ENCODE results near the gene CDC14A.

The CDC14A gene

DNA sequence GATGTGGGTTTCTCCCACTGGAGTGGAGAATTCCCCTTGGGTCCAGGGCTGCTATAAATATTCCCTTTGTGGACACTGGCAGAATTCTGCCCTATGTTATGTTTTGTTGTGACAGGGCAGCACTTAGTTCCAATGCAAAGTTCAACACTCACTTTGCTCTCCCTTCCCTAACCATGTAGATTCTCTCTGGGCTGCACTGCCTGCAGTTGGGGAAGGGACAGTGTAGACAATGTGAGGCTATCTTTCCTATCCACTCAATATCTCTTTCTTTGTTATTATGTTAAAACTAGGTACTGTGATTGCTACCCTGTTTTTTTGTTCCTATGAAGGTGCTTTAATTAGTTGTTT, 205.3 kb downstream of the CDC14A start:
- Histone ChIP-seq H4K8ac (ENCODE audit: low read length) (no peak overlapping the region), H4K91ac (ENCODE audit: low read length) (no peak overlapping the region), H3K18ac (ENCODE audit: low read depth in 1 of 2, low read length in 2 of 2) (no peak overlapping the region), H3K4me1 (ENCODE audit: control insufficient read depth, insufficient read depth, low read depth, low read length) (no peaks in the 10 kb centered on the region), H3K4ac (ENCODE audit: low read depth in 1 of 2, low read length in 2 of 2) (no peak overlapping the region), H2AFZ (ENCODE audit: low read depth, low read length) (no peak overlapping the region), H3K27ac (ENCODE audit: low read length, poor library complexity, severe bottlenecking) (no peak overlapping the region), H3K14ac (ENCODE audit: low read length in 2 of 2) (no peak overlapping the region), H3K9ac (ENCODE audit: low read length) (no peak overlapping the region), H3K23ac (ENCODE audit: low read length in 2 of 2) (no peak overlapping the region), H3K4me2 (ENCODE audit: low read length, poor library complexity, severe bottlenecking) (no peak overlapping the region), H2AK5ac (ENCODE audit: low read length, severe bottlenecking) (no peak overlapping the region), H3K4me3 (ENCODE audit: insufficient read depth in 1 of 2, low read depth in 1 of 2, low read length in 2 of 2) (no peak overlapping the region), H3K79me1 (replicated peaks; ENCODE audit: low read length, poor library complexity, severe bottlenecking) (no peaks in the 10 kb centered on the region), H2BK5ac (ENCODE audit: low read depth, low read length, poor library complexity, severe bottlenecking) (no peak overlapping the region), H2BK12ac (ENCODE audit: low read length in 2 of 2) (no peak overlapping the region), H2BK15ac (ENCODE audit: low read depth, poor library complexity, severe bottlenecking) (no peak overlapping the region), H3K27me3 (ENCODE audit: control insufficient read depth in 1 of 2, insufficient read depth in 1 of 2, low read length in 2 of 2) (no peaks in the 10 kb centered on the region), H3K9me3 (ENCODE audit: control insufficient read depth, low read length) (peaks cover 37% of the 10 kb centered on the region), H2BK120ac (ENCODE audit: low read depth, low read length) (no peak overlapping the region), H3K36me3 (ENCODE audit: control insufficient read depth in 1 of 2, insufficient read depth in 2 of 2, low read depth in 1 of 2, low read length in 2 of 2) (no peaks in the 10 kb centered on the region)
- no peak for DNase-seq

DNA sequence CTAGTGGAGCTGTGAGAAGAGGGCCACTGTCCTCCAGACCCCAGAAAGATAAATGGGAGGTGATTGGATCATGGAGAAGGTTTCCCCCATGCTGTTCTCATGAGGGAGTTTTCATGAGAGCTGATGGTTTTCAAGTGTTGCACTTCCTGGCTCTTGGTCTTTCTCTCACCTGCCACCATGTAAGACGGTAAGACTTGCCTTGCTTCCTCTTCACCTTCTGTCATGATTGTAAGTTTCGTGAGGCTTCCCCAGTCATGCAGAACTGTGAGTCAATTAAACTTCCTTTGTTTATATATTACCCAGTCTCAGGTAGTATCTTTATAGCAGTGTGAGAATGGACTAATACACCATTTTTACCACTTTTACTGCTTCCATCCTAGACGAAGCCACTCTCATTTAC, 213.2 kb downstream of the CDC14A start:
- Histone ChIP-seq H3K36me3 (ENCODE audit: control insufficient read depth in 1 of 2, insufficient read depth in 2 of 2, low read depth in 1 of 2, low read length in 2 of 2) (no peaks in the 10 kb centered on the region), H2BK5ac (ENCODE audit: low read depth, low read length, poor library complexity, severe bottlenecking) (peak overlapping the region; percentile 3), H3K9me3 (ENCODE audit: control insufficient read depth, low read length) (no peaks in the 10 kb centered on the region), H2BK120ac (ENCODE audit: low read depth, low read length) (no peak overlapping the region), H3K9ac (ENCODE audit: low read length) (no peak overlapping the region), H3K18ac (ENCODE audit: low read depth in 1 of 2, low read length in 2 of 2) (no peak overlapping the region), H4K8ac (ENCODE audit: low read length) (no peak overlapping the region), H3K4me1 (ENCODE audit: control insufficient read depth, insufficient read depth, low read depth, low read length) (no peaks in the 10 kb centered on the region), H3K27me3 (ENCODE audit: control insufficient read depth in 1 of 2, insufficient read depth in 1 of 2, low read length in 2 of 2) (no peaks in the 10 kb centered on the region), H2BK12ac (ENCODE audit: low read length in 2 of 2) (no peak overlapping the region), H3K14ac (ENCODE audit: low read length in 2 of 2) (no peak overlapping the region), H2AFZ (ENCODE audit: low read depth, low read length) (no peak overlapping the region), H3K27ac (ENCODE audit: low read length, poor library complexity, severe bottlenecking) (no peak overlapping the region), H2BK15ac (ENCODE audit: low read depth, poor library complexity, severe bottlenecking) (no peak overlapping the region), H3K4me3 (ENCODE audit: insufficient read depth in 1 of 2, low read depth in 1 of 2, low read length in 2 of 2) (no peak overlapping the region), H3K23ac (ENCODE audit: low read length in 2 of 2) (no peak overlapping the region), H3K4me2 (ENCODE audit: low read length, poor library complexity, severe bottlenecking) (no peak overlapping the region), H4K91ac (ENCODE audit: low read length) (no peak overlapping the region), H2AK5ac (ENCODE audit: low read length, severe bottlenecking) (no peak overlapping the region), H3K4ac (ENCODE audit: low read depth in 1 of 2, low read length in 2 of 2) (no peak overlapping the region), H3K79me1 (replicated peaks; ENCODE audit: low read length, poor library complexity, severe bottlenecking) (no peaks in the 10 kb centered on the region)
- no peak for DNase-seq
- 42% methylated on average over 3 of the region's 3 CpGs for WGBS

DNA sequence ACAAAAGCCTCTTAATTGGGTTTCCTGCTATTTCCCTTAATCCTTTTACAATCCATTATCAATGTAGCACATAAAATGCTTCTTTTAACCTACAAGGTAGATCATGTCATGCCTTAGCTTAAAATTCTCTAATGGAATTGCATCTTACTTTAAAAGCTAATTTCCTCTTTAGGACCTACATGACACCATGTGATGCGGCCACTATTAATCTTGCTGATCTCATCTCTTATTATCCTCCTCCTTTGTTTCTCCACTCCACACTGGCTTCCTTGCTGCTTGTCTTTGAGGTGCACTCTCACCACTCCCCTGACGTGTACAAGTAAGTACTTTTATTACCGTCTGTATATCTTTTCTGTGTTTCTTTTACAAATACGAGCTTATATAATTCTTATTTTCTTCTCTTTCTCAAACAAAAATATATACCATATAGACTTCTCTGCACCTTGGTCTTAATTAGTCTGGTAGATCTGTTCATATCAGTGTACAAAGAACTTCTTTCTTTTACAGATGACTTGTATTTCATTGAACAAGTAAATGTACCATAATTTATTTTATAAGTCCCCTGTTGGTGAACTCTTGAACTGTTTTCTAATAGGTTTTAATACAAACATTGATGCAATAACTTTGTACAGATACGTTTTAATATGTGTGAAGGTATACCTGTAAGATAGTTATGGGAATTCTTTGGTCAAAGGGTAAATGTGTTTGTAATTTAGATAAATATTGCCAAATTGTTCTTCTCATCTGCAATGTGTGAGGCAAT, 213.8 kb downstream of the CDC14A start:
- Histone ChIP-seq H4K8ac (ENCODE audit: low read length) (no peak overlapping the region), H2AK5ac (ENCODE audit: low read length, severe bottlenecking) (no peak overlapping the region), H3K23ac (ENCODE audit: low read length in 2 of 2) (no peak overlapping the region), H3K79me1 (replicated peaks; ENCODE audit: low read length, poor library complexity, severe bottlenecking) (no peaks in the 10 kb centered on the region), H2BK15ac (ENCODE audit: low read depth, poor library complexity, severe bottlenecking) (no peak overlapping the region), H3K9me3 (ENCODE audit: control insufficient read depth, low read length) (peaks cover under 1% of the 10 kb centered on the region), H3K27ac (ENCODE audit: low read length, poor library complexity, severe bottlenecking) (no peak overlapping the region), H3K4me3 (ENCODE audit: insufficient read depth in 1 of 2, low read depth in 1 of 2, low read length in 2 of 2) (no peak overlapping the region), H3K36me3 (ENCODE audit: control insufficient read depth in 1 of 2, insufficient read depth in 2 of 2, low read depth in 1 of 2, low read length in 2 of 2) (no peaks in the 10 kb centered on the region), H3K27me3 (ENCODE audit: control insufficient read depth in 1 of 2, insufficient read depth in 1 of 2, low read length in 2 of 2) (no peaks in the 10 kb centered on the region), H2BK12ac (ENCODE audit: low read length in 2 of 2) (no peak overlapping the region), H4K91ac (ENCODE audit: low read length) (no peak overlapping the region), H3K18ac (ENCODE audit: low read depth in 1 of 2, low read length in 2 of 2) (no peak overlapping the region), H2BK120ac (ENCODE audit: low read depth, low read length) (no peak overlapping the region), H3K14ac (ENCODE audit: low read length in 2 of 2) (no peak overlapping the region), H2BK5ac (ENCODE audit: low read depth, low read length, poor library complexity, severe bottlenecking) (no peak overlapping the region), H2AFZ (ENCODE audit: low read depth, low read length) (no peak overlapping the region), H3K9ac (ENCODE audit: low read length) (no peak overlapping the region), H3K4me2 (ENCODE audit: low read length, poor library complexity, severe bottlenecking) (no peak overlapping the region), H3K4me1 (ENCODE audit: control insufficient read depth, insufficient read depth, low read depth, low read length) (no peaks in the 10 kb centered on the region), H3K4ac (ENCODE audit: low read depth in 1 of 2, low read length in 2 of 2) (no peak overlapping the region)
- DNase-seq: no peak
- WGBS: 78% methylated on average over 3 of the region's 5 CpGs

DNA sequence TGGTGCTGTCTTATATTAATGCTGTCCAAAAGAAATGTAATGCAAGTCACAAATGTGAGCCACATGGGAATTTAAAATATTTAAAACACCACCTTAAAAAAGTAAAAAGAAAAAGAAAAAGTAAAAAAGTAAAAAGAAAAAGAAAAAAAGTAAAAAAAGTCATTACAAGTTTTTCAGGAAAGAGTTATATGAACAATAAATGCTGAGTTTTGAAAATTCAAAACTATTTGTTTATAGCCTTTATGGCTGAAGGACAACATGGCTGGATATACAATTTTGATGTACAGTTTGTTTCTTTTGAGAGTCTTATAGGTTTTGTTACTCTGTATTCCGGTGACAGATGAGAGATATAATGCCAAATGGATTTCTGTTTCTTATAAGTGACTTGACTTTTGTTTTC, 214.8 kb downstream of the CDC14A start:
- H3K9me3 ChIP-seq (ENCODE audit: control insufficient read depth, low read length): peaks cover 3% of the 10 kb centered on the region

More for the DNA sequence above, 214.8 kb downstream of the CDC14A start:
- no peak overlapping the region for H3K4me3 ChIP-seq (ENCODE audit: insufficient read depth in 1 of 2, low read depth in 1 of 2, low read length in 2 of 2)
- H3K36me3 ChIP-seq (ENCODE audit: control insufficient read depth in 1 of 2, insufficient read depth in 2 of 2, low read depth in 1 of 2, low read length in 2 of 2): no peaks in the 10 kb centered on the region
- no peak overlapping the region for H3K18ac ChIP-seq (ENCODE audit: low read depth in 1 of 2, low read length in 2 of 2)
- H2BK120ac ChIP-seq (ENCODE audit: low read depth, low read length): no peak overlapping the region
- H2BK15ac ChIP-seq (ENCODE audit: low read depth, poor library complexity, severe bottlenecking): no peak overlapping the region
- H2BK12ac ChIP-seq (ENCODE audit: low read length in 2 of 2): no peak overlapping the region
- no peak overlapping the region for H2AK5ac ChIP-seq (ENCODE audit: low read length, severe bottlenecking)
- no peak for DNase-seq
- H2AFZ ChIP-seq (ENCODE audit: low read depth, low read length): no peak overlapping the region
- H4K8ac ChIP-seq (ENCODE audit: low read length): no peak overlapping the region
- no peaks in the 10 kb centered on the region for H3K4me1 ChIP-seq (ENCODE audit: control insufficient read depth, insufficient read depth, low read depth, low read length)
- H3K4me2 ChIP-seq (ENCODE audit: low read length, poor library complexity, severe bottlenecking): no peak overlapping the region
- H3K4ac ChIP-seq (ENCODE audit: low read depth in 1 of 2, low read length in 2 of 2): no peak overlapping the region
- no peak overlapping the region for H3K14ac ChIP-seq (ENCODE audit: low read length in 2 of 2)
- no peaks in the 10 kb centered on the region for H3K79me1 ChIP-seq (replicated peaks; ENCODE audit: low read length, poor library complexity, severe bottlenecking)
- no peak overlapping the region for H4K91ac ChIP-seq (ENCODE audit: low read length)
- H3K23ac ChIP-seq (ENCODE audit: low read length in 2 of 2): no peak overlapping the region
- no peaks in the 10 kb centered on the region for H3K27me3 ChIP-seq (ENCODE audit: control insufficient read depth in 1 of 2, insufficient read depth in 1 of 2, low read length in 2 of 2)
- no peak overlapping the region for H3K27ac ChIP-seq (ENCODE audit: low read length, poor library complexity, severe bottlenecking)
- H3K9ac ChIP-seq (ENCODE audit: low read length): no peak overlapping the region
- H2BK5ac ChIP-seq (ENCODE audit: low read depth, low read length, poor library complexity, severe bottlenecking): no peak overlapping the region
- 0% methylated on average over 1 of the region's 1 CpG for WGBS
